Suppressor macrophage (primary cell): ENCODE measurements around the gene SPDEF.

Experiments used
- DNase-seq, 4 experiments: peaks; one replicate each; pipeline ENCODE4 v3.0.0-alpha.2; 2020 to 2022

Gene SPDEF

GRCh38 chr6:34543421-34543820, 12.7 kb downstream of the SPDEF start:
- peak in 1 of 4 experiments; percentile 9 for DNase-seq

- no peak for DNase-seq
Observed at GRCh38 chr6:34540841-34541240, 15.3 kb downstream of the SPDEF start.

- no peak for DNase-seq
Observed at GRCh38 chr6:34540222-34540621, 15.9 kb downstream of the SPDEF start.

- DNase-seq, result no peak
Observed at GRCh38 chr6:34539181-34539580, 16.9 kb downstream of the SPDEF start.

GRCh38 chr6:34538581-34538980, 17.5 kb downstream of the SPDEF start:
- no peak for DNase-seq

GRCh38 chr6:34537922-34538550, 18.1 kb downstream of the SPDEF start:
- no peak for DNase-seq

- DNase-seq, result no peak
Observed at GRCh38 chr6:34536959-34537848, 18.9 kb downstream of the SPDEF start.

- DNase-seq, result no peak
Observed at GRCh38 chr6:34536251-34536958, 19.7 kb downstream of the SPDEF start.

- no peak for DNase-seq
Observed at GRCh38 chr6:34535646-34536045, 20.5 kb downstream of the SPDEF start.

- DNase-seq, result no peak
Observed at GRCh38 chr6:34535199-34535598, 20.9 kb downstream of the SPDEF start.

GRCh38 chr6:34534656-34535055, 21.5 kb downstream of the SPDEF start:
- no peak for DNase-seq

- no peak for DNase-seq
Observed at GRCh38 chr6:34534146-34534545, 22.0 kb downstream of the SPDEF start.

GRCh38 chr6:34532230-34532629, 23.9 kb downstream of the SPDEF start:
- DNase-seq, result no peak

- peak in 3 of 4 experiments; percentile 25 to 32 (median 28) for DNase-seq
Observed at GRCh38 chr6:34531580-34532201, 24.4 kb downstream of the SPDEF start.

GRCh38 chr6:34530753-34531365, 25.3 kb downstream of the SPDEF start:
- DNase-seq, result no peak

GRCh38 chr6:34529665-34530327, 26.3 kb downstream of the SPDEF start:
- DNase-seq, result no peak

- no peak for DNase-seq
Observed at GRCh38 chr6:34528996-34529664, 27.0 kb downstream of the SPDEF start.

- no peak for DNase-seq
Observed at GRCh38 chr6:34527751-34528670, 28.1 kb downstream of the SPDEF start.

- DNase-seq, result peak; percentile 91 to 98 (median 95)
Observed at GRCh38 chr6:34526992-34527728, 29.0 kb downstream of the SPDEF start.
